ENCODE results near the gene UBA6.
"Not testable (repeated sequence)": the region's sequence is repeated elsewhere in the genome, so short reads cannot be mapped to it uniquely, and the experiment has no call there.

Gene UBA6

DNA sequence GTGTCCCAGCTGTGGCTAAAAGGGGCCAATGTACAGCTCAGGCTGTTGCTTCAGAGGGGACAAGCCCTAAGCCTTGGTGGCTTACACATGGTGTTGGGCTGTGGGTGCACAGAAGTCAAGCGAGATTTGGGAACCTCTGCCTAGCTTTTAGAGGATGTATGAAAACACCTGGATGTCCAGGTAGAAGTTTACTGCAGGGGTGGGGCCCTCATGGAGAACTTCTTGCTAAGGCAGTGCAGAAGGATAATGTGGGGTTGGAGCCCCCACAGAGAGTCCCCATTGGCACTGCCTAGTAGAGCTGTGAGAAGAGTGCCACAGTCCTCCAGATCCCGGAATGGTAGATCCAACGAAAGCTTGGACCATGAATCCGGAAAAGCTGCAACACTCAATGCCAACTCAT, 40.5 kb downstream of the UBA6 start:
- no peak for DNase-seq (ENCODE audit: low read depth in 2 of 2)

DNA sequence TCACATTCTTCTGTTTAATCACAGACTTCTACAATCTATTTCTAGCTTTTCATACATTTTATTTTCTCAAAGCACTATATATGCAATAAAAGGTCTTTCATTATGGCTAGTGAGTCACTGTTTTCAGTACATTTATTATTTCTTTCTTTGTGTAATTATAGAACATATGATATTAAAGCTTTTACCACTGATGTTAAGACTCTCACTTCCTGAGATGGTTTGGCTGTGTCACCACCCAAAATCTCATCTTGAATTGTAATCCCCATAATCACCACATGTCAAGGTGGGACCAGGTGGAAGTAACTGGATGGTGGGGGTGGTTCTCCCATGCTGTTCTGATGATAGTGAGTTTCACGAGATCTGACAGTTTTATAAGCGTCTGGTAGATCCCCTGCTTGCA, 41.9 kb downstream of the UBA6 start:
- no peak for DNase-seq (ENCODE audit: low read depth in 2 of 2)

DNA sequence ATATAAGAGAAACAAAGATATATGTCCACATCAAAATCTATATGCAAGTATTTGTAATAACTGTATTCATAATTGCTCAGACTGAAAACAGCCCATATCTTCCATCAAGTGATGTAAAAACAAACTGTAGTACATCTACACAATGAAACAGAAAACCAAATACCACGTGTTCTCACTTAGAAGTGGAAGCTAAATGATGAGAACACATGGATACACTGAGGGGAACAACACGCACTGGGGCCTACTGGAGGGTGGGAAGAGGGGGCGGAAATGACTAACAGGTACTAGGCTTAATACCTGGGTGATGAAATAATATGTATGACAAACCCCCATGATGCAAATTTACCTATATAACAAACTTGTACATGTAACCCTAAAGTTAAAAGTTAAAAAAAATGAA, 42.7 kb downstream of the UBA6 start:
- DNase-seq (ENCODE audit: low read depth in 2 of 2) = peak; percentile 9 to 26

DNA sequence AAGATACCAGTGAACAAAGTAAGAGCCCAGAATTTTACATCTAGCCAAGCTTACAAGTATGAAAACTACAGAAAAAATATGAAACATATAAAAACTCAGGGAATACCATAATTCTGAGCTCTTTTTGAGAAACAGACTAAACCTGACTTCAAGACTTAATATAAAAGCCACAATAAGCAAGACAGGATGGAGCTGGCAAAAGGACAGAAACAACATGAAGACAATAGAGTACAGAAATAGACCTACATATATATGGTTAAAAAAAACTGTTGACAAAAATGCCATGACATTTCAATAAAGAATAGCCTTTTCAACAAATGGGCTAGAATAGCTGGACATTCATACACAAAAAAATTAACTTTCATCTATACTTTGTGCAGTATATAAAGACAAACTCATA, 49.4 kb downstream of the UBA6 start:
- DNase-seq (ENCODE audit: low read depth in 2 of 2) = no peak

DNA sequence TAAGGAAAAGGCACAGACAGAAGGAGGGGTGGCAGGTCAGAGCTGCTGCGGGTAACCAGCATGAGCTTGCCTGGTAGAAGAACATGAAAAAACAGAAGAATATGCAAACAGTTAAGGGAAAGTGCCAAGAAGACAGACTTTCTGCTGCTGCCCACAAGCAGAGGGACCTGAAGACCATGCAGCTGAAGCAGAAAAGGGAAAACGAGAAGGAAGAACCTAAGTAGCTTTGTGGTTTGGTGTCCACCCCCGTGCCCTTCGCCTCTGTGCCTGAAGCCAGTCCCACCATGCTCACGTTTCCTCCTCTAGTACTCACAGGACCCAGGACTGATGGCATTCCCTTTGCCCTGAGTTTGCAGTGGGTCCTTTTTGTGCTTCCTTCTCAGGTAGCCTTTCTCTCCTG, 62.8 kb downstream of the UBA6 start:
- no peak for DNase-seq (ENCODE audit: low read depth in 2 of 2)

DNA sequence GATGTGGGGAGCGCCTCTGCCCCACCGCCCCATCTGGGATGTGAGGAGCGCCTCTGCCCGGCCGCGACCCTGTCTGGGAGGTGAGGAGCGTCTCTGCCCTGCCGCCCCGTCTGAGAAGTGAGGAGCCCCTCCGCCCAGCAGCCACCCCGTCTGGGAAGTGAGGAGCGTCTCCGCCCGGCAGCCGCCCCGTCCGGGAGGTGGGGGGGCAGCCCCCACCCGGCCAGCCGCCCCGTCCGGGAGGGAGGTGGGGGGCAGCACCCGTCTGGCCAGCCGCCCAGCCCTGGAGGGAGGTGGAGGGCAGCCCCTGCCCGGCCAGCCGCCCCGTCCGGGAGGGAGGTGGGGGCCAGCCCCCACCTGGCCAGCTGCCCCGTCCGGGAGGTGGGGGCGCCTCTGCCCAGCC, 64.0 kb downstream of the UBA6 start:
- not testable (repeated sequence) for DNase-seq (ENCODE audit: low read depth in 2 of 2)

DNA sequence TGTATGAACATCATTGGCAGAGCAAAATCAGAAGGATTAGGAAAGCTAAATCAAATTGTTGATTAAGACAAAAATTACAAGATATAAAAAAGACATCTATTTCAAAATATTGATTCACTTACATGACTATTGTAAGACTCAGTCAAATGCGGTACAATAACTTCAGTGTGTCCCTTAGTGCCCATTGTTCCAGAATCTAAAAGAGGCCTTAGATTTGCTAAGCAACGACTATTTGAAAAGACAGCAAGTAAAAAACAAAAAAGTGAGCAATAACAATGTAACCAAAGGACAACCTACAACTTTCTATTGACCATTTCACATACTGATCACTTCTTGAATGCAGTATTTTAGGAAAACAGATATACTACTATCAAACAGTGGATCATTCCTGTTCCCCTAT, 65.6 kb downstream of the UBA6 start:
- no peak for DNase-seq (ENCODE audit: low read depth in 2 of 2)

DNA sequence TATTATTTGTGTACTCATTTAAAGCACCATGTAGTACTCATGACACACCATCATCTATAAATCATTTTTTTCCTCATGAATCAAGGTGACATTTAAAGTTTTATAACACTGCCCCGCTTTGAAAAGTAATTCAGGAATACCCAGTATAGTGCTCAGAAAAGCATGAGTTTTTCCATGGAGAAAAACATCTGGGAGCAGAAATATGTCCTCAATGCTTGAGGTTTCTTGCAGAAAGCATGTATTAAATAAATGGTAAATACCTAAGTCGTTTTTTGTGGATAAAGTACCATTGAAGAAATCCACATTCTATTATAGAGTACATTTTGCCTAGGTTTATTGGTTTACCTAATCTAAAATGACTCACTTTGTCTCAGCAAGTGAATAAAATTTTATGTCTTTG, 66.2 kb downstream of the UBA6 start:
- no peak for DNase-seq (ENCODE audit: low read depth in 2 of 2)

DNA sequence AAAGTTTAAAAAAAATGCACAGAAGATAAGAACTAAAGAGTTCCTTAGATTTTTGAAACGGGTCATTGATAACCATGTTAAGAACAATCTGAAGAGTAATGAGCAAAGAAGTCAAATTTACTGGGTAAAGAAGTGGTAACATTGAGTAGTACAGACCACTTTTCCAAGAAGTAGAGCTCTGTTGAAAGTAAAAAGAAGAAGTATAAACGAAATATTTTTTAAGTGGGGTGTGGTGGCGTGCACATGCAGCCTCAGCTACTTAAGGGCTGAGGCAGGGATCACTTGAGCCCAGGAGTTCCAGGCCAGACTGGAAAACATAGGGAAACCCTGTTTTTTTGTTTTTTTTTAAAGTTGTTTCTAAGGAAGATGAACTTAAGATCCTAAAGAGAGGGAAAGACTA, 68.5 kb downstream of the UBA6 start:
- DNase-seq (ENCODE audit: low read depth in 2 of 2) = no peak

DNA sequence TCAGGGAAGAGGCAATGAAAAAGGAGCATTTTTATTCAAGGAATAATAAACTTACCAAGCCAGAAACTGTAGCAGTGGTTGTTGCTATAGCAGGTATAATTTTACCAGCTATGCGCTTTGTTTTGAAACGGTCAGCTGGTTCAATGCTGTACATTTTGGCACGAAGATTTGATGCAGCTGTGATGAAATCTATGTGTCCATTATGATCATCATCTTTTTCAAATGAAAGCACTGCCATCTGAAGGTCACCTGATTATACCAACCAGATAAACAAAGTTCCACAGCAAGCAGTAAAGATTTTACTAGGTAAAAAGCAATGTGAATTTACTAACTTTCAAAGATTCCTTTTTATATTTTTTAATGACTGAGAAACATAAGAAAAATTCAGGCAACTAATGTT, 76.0 kb downstream of the UBA6 start:
- no peak for DNase-seq (ENCODE audit: low read depth in 2 of 2)

DNA sequence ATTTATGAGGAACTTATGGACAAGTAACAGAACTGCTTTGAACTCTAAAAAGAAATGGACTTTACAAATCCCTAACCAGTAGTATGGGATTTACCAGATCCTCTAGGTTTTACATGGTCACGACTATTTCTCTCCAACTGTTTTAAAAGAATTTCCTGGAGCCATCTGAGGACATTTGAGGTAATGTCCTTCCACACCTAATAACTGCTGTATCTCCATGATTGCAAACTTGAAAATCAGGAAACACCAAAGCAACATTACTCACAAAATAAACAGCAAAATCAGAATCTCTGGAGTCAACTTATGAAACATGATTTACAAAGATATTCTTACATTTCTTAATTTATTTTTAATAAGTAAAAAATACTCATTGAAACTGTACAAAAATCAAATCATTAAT, 84.5 kb downstream of the UBA6 start:
- no peak for DNase-seq (ENCODE audit: low read depth in 2 of 2)

DNA sequence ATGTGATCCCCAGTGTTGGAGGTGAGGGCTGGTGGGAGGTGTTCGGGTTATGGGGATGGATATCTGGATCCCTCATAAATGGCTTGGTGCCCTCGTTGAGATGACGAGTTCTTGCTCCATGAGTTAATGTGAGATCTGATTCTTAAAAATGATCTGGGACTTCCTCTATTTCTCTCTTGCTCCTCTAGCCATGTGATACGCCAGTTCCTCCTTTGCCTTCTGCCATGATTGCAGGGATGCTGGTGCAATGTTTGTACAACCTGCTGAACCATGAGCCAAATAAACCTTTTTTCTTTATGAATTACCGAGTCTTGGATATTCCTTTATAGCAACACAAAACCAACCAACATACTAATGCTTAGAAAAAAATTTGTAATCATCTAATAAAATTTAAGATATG, 85.8 kb downstream of the UBA6 start:
- DNase-seq (ENCODE audit: low read depth in 2 of 2) = no peak

DNA sequence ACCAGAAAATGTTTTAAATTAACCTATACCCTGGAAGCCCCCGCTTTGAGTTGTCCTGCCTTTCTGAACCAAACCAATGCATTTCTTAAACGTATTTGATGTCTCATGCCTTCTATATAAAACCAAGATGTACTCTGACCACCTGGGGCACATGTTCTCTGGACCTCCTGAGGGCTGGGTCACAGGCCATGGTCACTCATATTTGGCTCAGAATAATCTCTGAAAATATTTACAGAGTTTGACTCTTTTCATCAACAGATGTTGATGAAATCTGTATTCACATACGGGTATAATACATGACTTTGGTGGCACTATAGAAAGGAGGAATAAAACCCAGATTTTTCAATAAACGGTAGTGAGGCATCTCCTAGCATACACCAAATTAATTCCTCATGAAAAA, 86.8 kb downstream of the UBA6 start:
- DNase-seq (ENCODE audit: low read depth in 2 of 2) = no peak

DNA sequence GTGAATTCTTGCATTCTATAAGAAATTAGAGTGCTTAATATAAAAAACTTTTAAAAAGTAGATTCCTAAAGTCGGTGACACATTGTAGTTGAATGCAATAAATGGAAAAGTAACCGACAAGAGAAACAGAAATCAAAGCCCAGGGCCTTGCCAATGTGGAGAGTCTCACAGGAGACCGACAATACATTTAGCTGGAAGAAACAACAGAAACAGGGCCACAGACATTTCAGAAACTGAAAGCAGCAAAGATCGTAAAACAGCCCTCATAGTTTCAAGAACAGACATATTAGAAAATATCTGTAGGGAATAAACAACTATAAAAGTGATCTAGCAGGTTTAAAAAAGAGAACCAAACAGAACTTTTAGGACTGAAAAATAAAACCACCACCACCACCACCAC, 92.9 kb downstream of the UBA6 start:
- no peak for DNase-seq (ENCODE audit: low read depth in 2 of 2)

DNA sequence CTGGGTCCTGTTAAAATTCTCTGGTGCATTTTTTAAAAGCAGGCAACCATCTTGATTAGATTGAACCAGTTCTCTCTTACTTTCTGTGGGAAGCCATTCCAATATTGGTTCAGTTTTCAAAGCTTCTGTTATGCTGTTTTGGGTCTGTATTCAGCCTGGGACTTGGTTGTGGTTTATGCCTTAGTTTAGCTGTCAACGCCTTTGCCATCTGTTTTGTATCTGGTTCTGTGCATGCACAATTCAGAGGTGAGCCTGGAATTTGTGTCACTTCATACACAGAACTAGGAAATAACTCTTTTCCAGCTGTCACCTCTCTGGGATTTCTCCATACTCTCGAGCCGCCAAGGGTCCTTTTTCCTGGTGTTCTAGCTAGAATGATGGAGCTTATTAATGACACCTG, 96.2 kb downstream of the UBA6 start:
- DNase-seq (ENCODE audit: low read depth in 2 of 2) = no peak

DNA sequence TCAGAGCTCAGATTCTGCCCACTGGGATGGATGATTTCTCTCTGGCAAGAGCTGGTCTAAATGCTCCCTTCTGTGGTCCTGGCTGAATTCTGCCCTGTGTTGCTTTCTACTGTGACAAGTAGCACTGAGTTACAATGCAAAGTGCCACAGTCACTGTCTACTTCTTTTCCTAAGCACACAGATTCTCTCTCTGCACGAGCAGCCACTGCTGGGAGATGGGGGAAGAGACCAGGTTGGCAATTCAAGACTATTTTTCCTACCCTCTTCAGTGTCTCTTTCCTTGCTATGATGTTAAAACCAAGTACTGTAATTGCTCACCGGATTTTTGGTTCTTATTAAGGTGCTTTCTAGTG, 97.0 kb downstream of the UBA6 start:
- no peak for DNase-seq (ENCODE audit: low read depth in 2 of 2)

DNA sequence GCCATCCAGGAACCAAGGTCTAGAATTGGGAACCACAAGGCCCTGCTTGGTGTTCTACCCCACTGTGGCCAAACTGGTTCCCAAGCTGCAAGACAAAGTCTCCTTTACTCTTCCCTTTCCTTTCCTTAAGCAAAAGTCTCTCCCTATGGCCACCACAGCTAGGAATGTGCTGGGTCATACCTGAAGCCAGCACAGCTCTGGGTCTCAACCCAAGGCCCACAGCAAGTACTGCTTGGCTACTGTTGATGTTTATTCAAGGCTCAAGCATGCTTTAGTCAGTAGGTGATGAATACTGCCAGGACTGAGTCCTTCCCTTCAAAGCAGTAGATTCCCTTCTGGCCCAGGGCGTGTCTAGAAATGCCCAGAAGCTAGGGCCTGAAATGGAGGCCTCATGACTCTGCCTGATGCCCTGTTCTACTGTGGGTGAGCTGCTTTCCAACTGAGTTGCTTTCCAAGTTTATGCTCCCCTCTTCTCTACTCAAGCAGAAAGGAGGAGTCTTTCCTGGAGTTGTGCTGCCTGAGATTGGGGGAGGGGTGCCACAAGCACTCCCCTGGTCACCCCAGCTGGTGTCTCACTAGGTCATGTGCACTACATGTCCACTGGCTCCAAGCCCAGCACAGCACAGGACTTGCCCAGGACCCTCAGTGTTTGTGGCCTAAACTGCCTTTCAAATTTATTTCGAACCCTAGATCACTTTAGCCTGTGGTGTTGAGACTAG, 97.5 kb downstream of the UBA6 start:
- no peak for DNase-seq (ENCODE audit: low read depth in 2 of 2)

DNA sequence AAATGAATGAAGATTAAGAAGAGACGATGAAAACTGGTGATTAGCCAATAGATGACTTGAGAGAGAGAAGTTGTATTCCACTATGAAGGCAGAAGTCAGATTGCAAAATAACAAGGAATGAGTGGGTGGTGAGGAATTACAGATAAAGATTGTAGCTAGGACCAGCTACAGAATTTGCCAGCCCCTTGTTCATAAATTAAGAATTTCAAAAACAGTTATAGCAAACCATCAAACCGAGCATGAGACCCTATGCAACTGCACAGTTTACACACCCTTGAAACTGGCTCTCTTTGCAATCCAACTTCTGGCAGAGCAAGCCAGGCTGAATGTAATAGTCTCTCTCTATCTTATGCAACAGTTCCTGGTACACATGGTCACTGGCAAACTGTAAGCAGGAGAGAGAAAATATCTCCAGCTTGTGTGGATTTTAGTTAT, 107.2 kb downstream of the UBA6 start:
- no peak for DNase-seq (ENCODE audit: low read depth in 2 of 2)

DNA sequence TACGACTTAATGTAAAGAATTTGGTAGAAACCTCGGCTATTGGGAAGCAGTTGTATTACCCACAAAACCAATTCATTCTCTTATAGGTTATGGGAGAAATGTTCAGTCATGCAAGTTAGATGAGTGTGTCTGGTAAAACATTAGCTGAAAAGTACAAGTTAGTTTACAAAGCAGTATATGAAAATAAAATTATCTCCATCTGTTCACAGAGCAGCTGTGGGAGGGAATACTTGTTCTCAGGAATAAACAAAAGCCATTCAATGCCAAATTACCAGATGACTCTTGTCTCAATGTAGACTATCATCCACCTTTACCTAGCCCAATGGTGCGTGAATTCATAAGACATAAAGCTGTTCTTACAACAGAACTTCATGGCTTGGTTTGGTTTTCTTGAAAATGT, 113.8 kb downstream of the UBA6 start:
- DNase-seq (ENCODE audit: low read depth in 2 of 2) = no peak

DNA sequence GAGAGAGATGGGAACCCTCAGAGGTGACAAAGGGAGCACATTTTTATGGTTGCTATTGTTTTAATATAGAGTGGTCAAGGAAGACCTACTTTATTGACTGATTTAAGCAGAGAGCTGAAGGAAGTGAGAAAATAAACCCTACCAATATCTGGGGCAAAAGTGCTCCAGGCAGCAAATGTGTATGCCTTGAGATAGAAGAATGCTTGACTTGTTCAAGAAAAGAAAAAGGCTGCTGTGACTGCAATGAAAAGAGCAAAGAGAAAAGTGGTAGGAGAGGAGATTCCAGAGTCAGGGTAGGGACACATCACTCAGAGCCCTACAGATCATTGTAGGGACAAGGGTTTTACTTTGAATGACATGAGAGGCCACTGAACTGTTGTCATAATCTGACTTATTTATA, 116.5 kb downstream of the UBA6 start:
- DNase-seq (ENCODE audit: low read depth in 2 of 2) = no peak

DNA sequence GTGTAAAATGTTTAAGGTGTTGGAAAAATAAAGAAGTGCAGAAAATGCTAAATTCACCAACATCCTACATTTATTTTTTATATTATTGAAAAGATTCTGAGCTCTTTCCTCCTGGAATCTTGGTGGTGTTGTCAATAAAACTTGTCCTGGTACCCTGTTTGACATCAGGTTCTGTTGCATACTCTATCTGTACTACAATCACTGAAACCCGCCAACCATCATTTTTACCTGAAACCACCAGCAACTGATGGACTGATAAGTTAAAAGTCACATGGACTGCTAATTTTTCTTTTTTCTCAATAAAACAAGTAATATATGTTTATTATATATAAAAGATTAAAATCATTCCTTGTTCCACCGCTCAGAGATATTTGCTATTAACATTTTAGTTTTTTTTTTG, 119.0 kb downstream of the UBA6 start:
- DNase-seq (ENCODE audit: low read depth in 2 of 2) = no peak

DNA sequence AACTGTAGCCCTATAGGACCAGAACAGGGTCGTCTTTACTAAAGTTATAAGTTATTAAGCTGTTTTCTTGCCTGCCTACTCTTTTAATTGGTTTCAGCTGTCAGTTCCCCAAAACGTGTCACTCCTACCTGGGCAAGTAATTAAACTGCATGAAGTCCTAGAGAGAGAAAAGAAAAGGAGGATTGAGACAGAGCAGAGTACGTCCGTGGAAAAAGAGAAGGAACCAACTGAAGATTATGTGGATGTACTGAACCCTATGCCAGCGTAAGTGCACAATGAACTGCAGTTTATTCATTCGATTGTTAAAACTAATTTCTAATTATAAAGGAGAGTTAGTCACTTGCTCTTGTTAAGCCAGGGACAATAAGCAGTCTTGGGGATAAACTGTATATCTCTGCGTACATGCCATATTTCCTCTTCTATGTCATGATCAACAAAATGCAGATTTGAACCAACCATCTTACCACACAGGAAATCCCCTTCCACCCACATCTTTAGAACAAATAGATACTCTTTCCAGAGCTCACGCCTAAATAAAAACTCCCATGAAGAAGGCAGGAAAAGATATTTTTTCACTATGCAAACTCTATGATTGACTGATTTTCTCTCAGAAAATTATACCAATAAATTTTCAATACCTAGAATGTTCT, 119.6 kb downstream of the UBA6 start:
- DNase-seq (ENCODE audit: low read depth in 2 of 2) = no peak

DNA sequence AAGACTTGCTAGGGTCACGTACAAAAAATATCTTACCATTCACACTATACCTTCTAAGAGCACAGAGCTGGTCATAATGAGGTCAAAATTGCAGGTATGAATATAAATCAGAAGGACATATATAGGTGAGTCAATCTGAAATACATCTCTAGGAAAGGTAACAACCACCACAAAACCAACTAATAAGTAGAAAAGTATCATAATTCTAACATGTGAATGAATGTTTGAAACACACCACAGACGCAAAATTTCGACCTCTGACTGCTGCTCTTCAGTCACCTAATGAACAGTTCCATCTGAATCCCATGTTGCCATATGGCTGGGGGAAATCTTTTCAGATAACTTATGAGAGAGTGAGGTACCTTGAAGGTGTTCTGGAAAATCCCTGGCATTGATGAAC, 120.4 kb downstream of the UBA6 start:
- no peak for DNase-seq (ENCODE audit: low read depth in 2 of 2)

DNA sequence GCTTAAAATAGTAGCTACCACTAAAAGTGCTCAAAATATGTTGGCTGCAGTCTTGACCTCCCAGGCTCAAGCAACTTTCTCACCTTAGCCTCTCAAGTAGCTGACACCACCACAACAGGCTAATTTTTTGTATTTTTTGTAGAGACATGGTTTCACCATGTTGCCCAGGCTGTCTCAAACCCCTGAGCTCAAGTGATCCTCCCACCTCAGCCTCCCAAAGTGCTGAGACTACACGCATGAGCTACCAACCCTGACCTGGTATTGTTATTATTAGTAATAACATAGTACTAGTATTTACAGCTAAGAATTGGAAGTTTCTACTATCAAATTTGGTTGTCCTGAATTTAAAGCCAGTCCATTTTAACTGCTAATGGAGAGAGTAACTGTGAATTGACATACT, 124.4 kb downstream of the UBA6 start:
- DNase-seq (ENCODE audit: low read depth in 2 of 2) = no peak
